Superior temporal gyrus (tissue), 1 donor: ENCODE results near the gene TSPYL1.
A peak's percentile ranks its signal among the peaks of the same experiment; 100 is the strongest.

Source experiments
- DNase-seq: peaks from one replicate; pipeline ENCODE4 v3.0.0-alpha.2; 2016; ENCODE audit errors: extremely low spot score

TSPYL1 gene

DNA sequence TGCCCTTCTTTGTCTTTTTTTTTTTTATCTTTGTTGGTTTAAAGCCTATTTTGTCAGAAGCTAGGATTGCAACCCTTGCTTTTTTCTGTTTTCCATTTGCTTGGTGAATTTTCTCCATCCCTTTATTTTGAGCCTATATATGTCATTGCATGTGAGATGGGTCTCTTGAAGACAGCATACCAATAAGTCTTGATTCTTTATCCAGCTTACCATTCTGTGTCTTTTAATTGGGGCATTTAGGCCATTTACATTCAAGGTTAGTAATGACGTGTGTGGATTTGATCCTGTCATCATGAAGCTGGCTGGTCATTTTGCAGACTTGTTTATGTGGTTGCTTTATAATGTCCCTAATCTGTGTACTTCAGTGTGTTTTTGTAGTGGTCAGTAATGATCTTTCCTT is 16.4 kb downstream of the TSPYL1 start:
- DNase-seq: no peak

DNA sequence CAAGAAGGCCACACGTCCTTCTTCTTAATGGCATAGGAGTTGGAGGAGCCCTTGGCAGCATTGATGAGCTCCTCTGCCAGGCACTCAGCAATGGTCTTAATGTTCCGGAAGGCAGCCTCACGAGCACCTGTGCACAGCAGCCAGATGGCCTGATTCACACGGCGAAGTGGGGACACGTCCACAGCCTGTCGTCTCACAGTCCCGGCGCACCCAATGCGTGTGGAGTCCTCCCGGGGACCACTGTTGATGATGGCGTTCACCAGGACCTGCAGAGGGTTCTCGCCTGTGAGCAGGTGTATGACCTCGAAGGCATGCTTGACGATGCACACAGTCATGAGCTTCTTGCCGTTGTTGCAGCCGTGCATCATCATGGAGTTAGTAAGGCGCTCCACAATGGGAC is 21.2 kb downstream of the TSPYL1 start:
- DNase-seq: no peak

DNA sequence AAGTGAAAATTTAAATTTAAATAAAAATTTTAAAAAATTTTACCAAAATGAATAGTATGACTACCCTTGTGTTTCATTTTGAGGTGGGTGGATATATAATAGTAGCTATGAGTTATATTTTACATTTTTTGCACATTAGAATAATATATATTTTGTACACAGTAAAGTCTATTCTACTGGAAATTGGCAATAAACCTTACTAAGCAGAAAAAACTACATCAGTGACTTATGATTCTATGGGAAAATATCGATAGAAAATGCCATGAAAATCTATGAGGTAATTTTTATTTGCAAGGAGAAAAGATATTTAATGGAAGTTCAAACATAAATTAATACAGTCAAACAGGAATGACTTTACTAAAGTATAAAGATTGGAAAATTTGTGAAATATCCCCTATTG is 23.0 kb downstream of the TSPYL1 start:
- DNase-seq: no peak

DNA sequence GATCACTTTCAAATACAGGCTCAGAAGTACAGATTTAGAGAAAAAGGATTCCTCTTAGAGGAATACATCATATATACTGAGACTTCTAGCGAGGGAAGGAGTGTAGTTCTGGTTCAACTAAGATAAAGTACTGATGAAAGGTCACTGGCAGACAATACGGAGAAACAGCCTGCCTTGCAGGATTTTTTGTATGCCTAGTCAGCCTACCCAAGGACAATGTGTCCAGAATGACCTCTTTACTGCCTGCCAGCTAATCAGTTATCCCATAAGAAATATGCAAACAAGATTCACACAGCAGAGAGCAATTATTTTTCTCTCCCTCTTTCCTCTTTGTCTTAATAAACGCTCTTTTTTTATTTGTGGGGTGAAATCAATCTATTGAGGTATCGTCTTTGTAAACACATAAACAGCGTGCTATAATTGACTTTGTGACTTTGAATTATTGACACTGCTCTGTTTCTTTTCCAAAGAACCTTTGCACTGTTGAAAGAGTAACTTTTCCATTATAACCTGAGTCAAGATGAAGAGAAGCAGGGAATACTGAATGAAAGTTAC is 24.4 kb downstream of the TSPYL1 start:
- DNase-seq: no peak

DNA sequence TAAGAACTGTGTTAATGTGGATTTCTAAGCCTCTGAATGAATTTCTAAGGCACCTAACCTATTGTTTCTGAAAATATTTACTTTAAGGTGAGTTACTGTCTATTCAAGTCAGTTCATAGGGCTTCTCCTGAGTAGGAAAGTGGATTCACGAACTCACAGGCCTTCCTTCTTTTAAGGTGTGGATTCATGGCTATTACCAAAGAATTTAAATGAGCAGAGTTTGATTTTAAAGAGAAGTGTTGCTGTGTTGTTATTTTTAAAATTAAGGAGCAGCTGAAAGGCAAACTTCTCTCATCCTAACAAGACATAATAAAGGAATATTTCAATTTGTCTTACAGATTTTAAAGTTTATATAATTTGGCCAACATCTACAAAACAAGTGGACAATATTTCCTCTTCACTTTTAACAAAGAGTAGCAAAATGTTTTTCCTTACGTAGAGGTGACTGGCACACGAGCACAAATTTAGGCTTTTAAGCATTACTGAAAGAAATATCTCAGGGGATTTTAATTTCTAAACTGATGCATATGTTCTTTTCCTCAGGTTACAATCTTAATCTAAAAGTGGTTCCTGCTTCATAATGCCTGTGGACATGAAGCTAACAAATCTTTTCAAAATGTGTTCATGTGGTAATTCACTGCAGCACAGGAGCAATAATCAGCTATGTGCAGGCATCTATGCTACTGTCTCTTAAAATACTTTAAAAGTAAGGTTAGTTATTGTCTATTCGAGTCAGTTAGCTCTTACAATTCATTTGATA is 25.3 kb downstream of the TSPYL1 start:
- DNase-seq: no peak

DNA sequence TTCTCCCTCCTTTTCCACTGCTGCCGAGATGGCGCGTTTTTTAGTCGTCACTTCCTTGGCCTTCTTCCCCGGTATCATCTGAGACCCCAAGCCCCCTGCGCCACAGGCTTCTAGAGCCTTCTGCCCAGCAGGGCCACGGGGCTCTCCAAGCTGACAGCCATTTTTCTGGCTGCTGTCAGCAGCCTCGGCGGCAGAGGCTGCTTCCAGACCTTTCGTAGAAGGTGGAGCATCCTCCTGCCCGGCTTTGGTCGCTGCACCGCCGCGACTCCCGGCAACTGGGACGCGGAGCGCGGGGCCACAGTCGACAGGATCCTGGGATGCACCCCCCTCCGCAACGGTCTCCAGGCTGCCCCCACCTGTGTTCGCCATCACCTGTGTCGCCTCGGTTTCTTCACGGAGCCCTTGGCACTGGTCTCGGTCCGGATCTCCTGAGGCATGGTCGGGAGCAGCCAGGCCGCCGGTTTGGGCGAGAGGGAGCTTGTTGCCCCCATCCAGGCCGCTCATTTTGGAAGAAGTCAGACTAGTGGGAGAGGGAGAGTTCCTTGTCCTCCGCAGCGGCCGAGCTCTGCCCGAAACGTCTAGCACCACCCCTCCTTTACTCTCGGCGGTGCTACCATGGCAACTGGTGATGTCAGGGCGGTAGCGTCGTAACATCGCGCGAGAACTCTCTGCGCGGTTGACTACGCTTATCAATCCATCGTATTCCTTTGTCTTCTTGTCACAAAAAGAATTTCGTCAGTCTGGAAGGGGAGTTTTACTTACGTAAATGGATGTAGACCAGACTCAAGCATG is 26.0 kb downstream of the TSPYL1 start, which contains the start of gene TSPYL4:
TSPYL4 (minus strand) TSS at position 571 of the 792 bp plus-strand sequence; CDS start at position 504, 67 bp downstream.
- DNase-seq: peak; percentile 98

DNA sequence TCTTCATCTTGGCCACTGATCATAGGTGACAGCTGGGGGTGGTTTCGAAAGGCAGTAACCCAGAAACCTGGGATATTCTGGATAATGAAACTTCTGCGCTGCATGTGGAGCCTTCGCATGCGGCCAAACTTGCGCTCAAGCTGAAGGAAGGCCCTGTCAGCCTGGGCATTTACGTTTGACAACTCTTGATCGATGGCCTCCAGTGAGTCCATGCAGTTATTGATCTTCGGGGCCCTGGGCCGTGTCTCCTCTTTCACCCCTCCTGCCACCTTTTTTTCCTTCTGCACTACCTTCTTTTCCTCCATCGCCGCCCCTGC is 26.6 kb downstream of the TSPYL1 start:
- no peak for DNase-seq

DNA sequence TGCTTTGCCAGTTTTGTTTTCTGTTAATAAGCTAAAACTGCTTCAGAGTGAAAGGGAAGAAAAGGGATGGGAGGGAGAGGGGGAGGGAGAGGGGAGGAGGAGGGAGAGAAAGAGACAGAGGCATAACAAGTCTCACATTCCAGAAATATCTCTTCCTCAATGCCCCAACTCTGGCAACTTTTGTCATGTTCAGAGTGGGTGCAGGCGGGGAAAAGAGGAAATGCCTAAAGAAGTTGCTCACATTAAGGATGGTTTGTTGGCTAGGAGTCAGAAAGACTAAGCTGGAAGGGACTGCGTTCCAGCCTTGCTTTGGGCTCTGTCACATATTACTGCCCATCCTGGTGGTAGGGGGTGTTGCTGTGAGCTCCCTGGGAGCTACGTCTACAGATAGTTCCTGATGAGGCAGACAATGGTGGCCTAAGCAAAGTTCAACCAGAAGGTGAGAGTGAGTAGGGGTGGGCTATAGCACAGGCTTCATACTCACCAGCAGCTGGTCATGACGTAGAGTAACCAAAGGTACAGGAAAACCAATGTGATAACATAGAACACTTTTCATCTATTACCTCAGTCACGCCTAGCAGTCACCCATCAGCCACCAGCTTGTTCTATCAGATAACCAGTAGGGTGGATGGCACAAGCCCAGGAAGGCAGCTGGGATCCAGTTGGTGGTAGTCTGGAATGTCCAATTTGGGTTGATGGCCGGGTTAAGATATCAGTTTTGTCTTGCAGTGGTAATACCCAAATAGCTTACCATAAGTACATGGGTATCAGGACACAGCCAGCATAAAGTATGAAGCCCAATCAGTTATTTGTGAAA is 28.0 kb downstream of the TSPYL1 start:
- no peak for DNase-seq

DNA sequence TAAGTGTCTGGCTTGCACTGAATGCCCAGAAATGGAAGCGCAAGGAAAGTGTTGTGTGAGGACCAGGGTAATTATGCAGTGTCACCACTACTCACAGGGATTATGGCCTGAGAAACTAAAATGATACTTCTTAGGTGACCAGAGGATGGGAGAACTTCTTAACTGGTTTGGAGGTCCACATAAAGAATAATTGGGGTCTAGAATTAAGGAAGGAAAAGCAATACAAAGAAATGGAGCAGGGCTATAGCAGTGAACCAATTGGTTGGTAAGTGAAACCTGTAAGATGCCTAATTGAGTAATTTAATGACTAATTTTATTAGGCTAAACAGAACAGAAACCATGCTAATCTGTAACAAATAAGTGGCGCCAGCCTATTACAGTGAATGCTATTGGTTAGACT is 31.2 kb downstream of the TSPYL1 start:
- DNase-seq: no peak

DNA sequence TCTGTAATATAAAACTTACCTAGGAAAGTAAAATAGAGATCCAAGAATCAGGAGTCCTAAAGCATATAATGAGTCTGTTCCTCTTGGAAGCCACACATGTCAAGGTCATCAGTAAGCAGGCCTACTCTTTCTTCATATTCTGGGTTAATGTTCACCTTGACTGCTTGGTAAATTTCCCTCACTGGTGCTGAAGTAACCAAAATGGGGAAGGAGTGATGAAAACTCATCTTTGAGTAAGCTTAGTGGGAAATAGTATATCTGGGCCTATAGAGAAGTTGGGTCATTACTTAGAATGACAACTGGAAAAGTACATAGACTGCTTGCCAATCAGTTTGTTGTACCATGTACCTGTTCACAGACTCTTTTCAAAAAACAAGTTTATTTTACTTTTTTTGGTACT is 32.4 kb downstream of the TSPYL1 start:
- no peak for DNase-seq

DNA sequence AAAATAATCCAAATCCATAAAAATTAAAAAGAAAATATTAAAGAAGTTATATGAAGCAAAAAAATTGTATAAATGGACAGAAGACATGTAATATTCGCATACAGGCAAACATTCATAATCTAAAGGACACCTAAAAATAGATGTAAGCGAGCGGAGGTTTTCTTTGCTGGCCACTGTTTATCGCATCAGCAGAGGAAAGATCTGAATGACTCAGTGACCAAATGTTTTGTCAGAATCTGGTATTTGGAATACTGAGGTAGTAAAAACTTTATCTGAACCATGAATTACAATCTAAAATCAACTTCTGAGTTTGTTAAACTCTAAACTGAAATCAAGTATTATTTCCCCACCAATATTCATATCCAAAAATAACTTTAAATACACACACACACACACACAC is 33.6 kb downstream of the TSPYL1 start:
- no peak for DNase-seq

DNA sequence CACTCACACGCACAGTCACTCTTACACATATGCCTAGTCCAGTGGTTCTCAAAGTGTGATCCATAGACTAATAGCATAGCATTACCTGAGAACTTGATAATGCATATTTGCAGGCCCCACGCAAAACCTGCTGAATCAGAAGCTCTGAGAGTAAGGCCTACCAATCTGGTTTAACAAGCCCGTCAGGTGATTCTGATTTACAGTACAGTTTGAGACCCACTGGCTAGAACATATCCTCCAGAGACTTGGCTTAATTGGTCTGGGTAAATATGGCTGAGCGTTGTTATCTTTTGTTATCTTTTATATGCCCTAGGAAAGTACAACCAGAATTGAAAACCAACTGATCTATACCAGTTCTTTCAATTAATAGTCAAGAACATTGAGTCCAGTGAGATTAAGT is 35.4 kb downstream of the TSPYL1 start:
- DNase-seq: no peak

DNA sequence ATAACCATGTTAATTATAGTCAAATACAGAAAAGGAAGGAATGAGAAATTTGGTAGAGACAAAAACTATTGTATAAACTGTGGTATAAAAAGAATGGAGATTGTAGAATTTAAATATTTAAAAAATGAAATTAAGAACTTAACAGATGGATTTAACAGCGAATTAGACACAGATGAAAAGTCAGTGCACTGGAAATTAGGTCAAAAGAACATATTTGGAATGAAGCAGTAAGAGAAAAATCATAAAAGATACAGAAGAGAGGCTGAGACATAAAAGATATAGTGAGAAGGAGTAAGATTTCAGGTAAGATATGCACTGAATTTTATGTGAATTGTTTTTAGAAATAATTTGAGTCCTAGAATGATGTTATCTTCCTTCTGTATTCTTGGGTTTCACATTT is 39.9 kb downstream of the TSPYL1 start:
- DNase-seq: no peak

DNA sequence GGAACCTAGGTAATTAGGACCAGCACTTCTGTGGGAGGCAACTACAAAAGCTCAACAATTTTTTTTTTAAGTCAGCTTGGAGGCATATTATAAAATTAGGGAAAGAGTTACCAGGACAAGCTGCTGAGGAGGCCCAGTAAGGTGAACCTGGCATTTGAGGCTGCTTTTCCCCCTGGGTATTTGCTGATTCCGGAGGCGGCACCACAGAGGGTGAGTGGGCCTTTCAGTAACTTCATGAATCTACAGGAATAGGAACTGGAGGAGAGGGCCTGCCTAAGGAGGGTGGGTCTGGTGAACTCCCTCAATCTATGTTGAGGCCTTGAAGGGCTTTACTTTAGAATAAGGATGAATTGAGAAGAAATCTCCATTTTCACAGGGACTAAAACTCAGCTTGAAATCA is 40.5 kb downstream of the TSPYL1 start:
- DNase-seq: no peak

DNA sequence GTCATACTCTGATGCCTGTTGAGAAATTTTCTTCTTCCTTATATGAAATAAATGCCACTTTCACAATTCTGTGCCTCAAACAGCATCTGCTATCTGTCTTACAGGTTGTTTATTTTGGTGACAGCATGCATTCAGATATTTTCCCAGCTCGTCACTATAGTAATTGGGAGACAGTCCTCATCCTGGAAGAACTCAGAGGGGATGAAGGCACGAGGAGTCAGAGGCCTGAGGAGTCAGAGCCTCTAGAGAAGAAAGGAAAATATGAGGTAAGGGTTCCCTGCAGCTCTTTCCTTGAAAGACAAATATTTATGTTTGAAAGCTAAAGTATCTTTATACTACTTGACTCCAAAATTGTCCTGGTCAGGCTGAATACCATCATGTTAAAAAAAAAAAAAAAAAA is 41.6 kb downstream of the TSPYL1 start:
- no peak for DNase-seq

DNA sequence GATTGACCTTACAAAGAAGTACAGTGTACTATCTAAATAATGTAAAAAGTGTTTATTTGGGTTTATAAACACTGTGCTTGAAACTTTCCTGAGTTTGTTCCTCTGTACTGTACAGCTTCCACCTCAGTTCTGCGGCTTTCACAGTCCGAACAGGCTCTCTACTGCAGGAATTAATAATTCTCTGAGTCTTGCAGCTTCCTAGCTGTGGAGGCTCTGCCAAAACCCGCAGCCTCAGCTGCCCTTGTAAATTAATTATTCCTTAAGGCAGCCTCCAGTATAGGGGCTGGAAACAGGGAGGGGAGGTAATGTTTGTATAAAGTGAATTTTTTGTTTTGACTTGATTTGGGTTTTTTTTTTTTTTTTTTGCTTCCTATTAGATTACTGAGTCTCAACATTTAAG is 45.0 kb downstream of the TSPYL1 start:
- DNase-seq: no peak

DNA sequence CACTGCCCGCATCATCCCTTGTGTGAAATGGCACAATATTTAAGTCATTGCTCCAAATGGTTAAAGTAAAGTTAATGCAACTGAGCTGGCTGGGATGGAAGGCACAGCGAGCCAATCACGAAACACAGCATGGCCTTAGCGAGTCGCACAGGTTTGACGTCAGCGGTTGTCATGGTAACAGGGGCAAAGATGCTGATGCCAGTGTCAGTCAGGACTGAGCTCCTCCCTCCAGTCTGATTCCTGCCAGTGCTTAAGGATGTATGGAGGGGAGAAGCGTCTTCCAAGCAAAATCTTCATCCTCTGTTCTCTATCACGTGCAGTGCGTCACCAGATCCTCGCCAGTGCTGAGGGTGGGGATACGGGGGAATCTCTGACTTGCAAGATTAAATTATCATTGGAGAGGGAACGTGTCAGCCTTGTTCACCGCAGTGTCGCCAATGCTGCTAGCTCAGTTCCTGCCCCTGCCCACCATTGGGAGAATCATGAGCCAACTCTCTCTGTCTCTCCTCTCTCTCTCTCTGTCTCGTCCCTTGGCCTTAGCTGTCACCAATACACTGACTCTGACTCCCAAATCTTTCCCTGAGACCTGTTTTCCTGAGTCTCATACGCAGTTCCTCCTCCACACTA is 50.3 kb downstream of the TSPYL1 start:
- peak; percentile 99 for DNase-seq
